Measurements from ENCODE around the gene PLXNA4.

The PLXNA4 gene

DNA sequence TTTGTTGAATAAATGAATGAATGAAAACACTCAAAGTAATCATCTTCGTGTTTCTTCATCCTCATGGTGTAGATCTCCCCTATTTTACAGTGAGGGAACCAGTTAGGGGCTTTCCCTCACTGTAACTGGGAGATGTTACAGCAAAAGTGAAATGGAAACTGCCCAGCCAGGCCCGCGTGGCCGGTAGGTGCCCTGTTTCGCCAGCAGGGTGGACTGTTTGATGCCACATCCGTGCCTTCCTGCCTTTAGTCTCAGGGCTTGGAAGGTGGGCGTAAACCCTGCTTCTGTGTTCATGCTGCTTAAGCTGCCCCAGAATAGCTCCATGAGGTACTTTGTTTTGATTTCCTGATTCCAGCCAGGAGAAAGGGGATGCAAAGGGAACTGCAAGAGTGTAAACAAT, 268.8 kb downstream of the PLXNA4 start:
- DNase-seq = no peak

DNA sequence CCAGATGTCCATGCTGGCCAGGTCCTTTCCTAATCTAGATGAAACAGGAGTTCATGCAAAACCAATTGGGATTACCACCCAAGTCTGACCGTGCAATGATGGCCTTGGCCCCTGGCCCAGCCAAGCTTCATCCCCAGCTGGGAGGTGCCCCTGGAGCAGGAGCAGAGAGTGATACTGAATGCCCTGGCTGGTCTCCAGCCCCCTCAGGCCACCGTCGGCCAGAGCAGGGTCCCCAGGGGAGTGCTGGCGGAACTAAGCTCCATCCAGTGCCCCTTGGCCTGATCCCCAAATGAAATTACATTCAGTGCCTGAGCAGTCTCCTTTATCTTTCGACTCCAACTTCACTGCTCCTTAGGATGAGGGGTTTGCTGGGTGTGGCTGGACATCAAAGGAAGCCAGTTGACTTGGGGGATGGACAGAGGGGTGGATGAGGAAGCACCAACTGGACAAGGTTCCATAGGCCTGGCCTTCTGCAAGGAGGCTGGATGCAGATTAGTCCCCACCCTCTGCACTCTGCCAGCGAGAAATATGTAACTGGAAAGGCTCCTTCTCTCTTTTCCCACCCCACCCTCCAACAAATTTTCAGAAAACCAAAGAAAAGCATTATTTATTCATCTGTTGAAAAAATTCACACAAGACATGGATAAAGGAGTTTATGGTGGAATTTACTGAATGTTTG, 275.5 kb downstream of the PLXNA4 start:
- DNase-seq = no peak

DNA sequence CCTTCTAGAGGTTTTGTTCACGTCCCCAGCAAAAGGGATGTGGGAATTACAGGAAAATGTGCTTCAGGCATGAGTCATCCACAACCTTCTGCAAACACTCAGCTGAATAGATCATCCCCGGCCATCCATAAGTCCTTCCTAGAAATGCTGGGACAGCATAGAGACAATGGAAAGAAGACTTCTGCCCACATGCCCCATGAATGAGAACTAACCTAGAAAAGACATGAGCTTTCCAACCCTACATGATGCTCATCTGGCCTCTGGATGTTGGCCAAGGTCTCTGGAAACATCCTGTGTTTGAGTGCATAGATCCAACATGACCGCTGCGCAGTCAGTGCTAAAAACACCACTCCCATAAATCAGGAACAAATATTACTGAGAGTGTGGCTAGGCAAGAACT, 277.5 kb downstream of the PLXNA4 start:
- DNase-seq = no peak

DNA sequence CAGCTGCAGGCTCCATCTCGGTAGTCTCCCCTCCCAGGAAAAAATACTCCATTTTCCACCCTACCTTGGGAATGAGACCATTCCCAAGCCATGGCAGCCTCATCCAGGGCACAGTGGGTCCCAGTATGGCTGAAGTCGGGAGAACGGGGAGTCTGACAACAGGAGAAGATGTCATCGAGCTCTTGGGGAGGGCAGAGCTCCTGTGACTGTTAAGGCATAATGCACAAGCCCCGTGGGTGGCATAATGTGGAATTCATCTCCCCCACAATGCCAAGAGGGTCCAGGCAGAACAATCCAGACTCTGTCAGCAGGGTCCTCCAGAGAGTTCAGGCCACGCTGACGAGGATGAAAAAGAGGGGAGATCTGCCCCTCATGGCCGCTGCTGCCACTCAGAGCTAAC, 279.4 kb downstream of the PLXNA4 start:
- DNase-seq = no peak

DNA sequence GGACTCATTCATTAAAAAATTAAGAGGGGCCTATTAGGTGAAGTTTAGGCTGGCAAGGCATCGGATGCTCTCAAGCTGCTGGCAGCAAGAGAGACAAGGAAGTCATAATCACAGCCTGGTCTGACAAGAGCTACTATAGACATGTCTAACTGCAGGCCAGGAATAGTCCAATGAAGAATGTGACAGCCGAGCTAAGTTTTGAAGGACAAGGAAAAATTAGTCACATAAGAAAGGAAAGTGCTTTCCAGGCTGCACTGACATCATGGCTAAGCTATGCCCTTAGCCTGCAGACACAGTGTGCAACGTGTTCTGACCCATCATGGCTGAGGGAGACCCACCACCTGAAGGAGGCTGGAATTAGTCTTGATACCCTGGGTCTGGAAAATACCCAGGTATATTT, 281.1 kb downstream of the PLXNA4 start:
- DNase-seq = no peak

DNA sequence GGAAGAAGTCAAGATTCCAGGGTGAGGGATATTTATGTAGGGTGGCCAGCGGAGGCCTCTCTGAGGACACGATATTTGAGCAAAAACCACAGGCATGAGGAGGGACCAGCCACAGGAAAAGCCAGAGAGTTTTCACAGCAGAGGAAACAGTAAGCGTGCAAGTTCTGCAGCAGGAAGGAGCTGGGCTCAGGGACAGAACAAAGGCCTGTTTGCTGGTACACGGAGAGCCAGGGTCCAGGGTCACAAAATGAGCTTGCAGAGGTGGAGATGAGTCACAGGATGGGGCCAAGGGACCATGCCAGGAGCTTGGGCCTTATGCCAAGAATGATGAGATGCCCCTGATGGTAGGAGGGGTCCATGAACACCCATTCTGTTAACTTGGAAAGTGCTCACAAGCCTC, 283.5 kb downstream of the PLXNA4 start:
- no peak for DNase-seq

DNA sequence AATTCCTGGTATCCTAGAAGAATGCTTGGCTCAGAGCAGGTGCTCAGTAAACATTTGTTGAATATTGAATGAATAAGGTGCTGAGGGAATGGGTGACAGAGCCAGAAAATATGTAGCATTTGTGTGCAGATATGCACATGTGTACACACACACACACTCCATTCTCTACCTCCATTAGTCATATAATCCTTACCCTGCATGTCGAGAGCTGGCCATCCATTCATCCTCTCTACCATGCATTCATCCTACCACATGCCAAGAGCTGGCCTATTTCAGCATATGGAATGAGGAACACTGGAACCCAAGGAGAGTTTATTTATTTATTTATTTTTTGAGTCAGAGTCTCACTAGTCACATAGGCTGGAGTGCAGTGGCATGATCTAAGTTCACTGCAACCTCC, 284.8 kb downstream of the PLXNA4 start:
- DNase-seq = no peak

DNA sequence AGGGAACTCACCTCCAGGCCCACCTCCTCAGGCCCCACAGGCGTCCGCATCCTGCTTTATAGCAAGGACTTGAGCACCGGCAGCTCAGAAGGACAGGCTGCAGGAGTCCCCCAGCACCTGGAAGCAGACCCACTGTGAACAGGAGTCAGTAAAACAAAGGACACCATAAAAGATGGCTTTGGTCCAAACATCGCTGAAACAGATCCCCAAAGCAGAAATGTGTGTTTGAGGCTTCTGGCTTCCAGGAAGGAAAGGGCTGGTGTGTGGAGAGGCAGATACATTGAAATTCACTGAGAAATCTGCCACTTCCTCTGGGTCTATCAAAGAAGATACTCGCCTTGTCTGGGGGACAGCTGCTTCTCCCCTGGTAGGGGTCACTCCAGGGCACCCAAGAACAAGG, 286.2 kb downstream of the PLXNA4 start:
- DNase-seq = no peak

DNA sequence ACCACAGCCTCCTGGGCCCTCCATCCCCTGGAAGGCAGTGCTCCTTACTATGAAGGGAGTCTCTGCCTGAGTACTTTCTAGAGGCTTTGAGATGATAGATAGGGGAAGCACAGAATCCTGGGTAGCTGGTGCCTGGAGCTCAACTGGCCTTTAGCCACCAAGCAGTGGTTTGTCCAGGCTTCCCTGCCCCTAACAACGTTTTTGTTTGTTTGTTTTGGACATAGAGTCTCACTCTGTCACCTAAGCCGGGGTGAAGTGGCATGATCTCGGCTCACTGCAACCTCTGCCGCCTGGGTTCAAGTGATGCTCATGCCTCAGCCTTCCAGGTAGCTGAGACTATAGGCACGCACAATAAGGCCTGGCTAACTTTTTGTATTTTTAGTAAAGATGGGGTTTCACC, 289.4 kb downstream of the PLXNA4 start:
- DNase-seq = no peak

DNA sequence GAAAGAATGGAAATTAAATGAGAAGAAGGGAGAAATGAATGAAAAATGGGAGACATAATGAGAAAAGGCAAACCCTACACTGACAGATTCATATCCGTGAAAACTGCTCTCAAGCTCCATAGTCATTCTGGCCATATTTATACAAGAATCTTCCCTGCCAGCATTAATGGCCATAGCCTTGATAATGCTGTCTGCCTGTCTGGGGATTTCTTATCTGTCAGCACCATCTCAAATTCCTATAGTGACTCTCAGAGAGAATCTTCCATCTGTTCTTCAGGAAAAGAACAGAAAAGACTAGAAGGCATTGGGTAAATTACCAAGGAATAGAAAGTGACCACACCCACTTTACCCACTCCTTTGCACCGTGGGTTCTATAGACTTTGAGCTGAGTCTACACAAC, 295.9 kb downstream of the PLXNA4 start:
- no peak for DNase-seq

DNA sequence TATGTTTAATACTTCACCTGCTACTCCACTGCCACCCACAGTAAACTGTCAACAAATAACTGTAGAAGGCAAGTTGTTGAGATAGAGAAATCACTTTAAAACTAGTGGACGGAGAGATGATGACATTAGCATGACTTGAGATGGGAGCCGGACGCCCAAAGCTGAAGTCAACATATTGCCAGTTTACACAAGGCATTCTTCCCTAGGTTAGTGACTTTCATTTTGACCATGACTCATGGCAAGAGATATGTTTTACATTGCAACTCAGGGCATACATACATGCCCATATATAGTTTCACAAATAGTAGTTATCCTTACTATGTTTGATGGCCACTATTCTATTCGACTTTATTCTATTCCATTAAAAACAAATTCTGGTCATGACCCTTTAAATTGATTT, 296.6 kb downstream of the PLXNA4 start:
- DNase-seq = no peak

DNA sequence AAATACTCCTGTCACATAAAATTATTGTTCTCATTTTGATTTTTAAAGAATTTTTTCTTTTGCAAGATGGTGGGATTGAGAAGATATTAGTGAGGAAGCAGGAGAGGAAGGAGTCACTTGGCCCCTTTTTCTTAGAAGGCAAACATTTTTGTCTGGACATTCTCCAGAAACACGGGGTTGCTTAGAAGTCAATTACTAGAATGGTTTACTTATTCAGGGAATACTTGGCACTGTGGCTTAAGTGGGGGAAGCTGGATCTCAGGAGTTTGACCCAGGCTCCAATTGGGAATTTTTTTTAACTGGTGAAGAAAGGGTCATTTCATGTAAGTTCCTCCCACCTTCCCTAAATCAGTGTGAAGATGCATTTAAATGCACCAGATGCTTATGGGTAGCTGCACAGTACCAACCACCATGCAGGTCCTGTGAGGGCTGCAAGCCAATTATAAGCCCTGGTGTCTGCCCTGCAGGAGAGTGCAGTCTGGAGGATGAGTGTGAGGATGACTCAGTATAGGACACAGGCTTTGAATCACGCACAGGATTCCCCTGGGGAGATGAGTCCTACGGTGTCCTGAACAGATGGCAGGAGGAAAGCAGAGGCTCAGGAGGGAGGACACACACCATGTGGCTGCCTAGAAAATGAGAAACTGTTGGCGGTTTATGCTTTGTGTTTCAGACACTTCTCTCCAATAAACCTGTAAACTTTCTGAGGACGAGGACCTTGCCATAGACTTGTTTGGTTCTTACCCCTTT, 299.1 kb downstream of the PLXNA4 start:
- DNase-seq = no peak

DNA sequence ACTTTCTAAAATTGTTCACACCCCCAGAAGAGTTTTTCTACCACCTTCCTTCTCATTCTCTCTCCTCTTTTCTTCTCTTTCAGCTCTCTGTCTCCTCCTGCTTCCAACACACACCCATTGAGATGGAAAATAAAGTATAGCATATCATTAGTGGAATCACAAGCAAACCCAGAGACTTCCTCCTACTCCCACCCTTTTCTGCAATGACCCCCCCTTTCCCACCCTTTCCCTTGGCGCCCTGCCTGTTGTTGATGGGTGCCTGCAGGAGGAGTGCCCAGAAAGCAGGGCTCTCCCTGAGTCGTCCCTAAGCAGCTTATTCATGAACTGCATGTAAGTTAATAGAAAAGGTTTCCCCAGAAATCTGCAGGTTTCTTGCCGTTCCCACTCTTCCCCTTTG, 300.0 kb downstream of the PLXNA4 start:
- DNase-seq = no peak

DNA sequence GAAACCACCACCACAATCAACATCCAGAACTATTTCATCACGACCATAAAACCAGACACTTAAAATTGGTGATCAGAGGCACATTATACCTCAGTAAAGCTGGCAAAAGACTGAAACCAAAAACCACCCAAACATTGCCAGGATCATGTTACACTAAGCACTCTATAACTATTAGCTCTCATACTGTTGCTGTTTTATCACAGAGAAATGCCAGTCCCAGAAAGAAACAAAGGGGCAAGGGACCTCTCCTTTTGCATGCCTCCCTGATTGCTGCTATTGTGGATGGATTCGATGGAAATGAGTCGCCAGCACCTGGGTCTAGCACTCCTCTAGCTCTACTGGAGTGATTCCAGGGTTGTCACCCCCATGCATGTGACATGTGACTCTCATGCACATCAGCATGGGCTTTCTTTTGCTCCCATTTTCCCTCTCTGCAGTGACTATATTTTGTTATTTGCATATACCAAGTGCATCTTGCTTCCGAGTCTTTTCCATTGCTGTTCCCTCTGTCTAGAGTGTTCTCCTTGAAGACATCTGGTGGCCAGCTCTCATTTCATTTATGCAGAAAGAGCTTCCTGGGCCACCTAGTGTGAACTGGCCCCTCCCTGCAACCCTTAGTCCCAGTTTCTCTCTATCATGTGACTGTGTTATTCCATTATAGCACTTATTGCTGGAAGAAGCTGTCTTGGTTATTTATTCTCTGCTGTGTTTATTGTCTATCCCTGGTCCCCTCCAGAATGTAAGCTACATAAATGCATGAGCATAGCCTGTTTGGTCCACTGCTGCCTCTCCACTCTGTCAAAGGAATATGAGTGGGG, 300.6 kb downstream of the PLXNA4 start:
- no peak for DNase-seq

DNA sequence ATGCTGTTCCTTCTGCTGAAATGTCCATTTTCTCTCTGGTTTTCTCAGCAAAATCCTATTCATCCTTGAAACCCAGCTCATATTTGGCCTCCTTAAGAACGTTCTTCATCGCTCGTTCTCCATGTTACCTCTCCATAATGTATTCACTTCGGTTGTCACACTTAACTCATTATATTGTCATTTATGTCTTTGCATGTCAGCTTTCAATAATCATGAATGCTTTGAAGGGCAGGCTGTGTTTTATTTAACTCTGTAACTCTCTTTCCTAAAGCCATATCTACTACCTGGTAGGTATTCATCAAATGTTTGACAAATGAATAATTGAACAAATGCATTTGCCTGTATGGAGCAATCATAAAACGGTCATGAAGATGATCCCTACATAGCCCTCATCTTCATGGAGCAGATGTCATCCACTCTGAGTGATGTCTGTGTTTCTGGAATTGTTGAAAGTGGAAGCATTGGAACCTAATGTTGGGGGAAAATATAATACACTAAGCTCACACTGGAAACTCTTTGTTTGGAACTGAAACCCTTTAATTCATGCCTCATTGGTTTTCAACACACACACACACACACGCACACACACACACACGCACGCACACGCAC, 303.4 kb downstream of the PLXNA4 start:
- DNase-seq = no peak

DNA sequence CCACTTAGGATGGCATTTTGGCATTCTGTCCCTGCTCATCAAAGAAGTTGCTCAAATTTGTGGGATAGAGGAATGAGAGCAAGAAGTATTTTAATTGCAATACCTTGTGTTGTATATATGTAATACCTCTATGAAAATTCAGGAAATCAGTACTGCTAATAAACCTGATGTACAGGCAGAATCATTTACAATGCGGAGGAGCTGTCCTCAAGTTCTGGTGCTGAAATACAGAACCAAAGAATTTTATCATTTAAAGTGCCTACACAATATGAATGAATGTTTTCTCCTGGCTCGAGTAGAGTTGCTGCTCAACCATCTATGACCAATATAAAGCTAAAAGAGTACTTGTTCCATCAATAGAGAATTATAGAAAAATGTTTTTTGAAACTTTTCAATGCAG, 305.8 kb downstream of the PLXNA4 start:
- no peak for DNase-seq

DNA sequence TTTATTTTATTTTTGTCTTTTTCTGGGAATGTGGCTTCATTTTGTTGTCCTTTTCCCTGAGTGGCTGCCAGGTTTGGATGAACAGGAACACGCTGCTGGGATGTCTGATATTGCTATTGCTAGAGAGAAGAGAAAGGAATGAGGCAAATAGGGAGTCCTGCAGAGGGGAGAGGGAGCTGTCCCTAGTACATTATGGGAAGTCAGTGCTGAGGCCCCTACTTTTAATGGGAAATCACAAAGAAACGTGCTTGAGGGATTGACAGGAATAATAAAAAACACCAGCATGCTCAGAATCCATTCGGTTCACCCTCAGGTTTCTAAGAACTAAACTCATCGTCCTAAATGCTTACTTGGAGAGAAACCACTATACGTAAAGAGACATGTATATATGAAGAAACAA, 306.6 kb downstream of the PLXNA4 start:
- no peak for DNase-seq

DNA sequence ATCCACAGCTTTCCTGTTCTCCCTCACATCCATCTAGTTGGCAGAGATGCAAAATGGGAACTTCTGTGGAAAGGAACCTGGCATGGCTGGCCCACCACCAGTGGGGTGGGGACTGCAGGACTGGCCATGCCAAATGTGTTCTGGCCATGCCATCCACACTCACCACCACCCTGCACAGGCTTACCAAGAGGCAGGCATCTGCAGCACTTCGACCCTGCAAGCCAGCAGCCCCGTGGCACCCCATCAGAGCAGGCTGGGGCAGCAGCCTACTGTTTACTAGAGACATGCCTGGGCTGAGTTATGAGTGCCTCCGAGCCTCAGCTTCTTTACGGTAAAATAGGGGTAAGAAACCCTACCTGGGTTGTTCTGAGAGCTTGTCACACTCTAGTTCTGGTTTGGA, 313.1 kb downstream of the PLXNA4 start:
- no peak for DNase-seq

DNA sequence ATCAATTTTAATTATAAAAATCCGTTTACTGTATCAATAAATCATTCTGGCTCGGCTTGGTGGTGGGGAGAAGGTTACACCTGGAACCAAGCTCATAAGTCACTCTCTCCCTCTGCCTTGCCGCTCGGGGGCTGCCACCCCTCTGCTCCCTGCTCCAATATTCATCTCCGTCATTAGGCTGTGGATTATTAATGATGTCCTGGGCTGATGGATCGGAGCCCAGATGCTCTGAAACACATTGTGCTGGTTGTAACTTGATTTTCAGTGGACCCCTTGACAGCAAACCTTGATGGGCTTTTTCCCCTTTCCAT, 314.2 kb downstream of the PLXNA4 start:
- no peak for DNase-seq

DNA sequence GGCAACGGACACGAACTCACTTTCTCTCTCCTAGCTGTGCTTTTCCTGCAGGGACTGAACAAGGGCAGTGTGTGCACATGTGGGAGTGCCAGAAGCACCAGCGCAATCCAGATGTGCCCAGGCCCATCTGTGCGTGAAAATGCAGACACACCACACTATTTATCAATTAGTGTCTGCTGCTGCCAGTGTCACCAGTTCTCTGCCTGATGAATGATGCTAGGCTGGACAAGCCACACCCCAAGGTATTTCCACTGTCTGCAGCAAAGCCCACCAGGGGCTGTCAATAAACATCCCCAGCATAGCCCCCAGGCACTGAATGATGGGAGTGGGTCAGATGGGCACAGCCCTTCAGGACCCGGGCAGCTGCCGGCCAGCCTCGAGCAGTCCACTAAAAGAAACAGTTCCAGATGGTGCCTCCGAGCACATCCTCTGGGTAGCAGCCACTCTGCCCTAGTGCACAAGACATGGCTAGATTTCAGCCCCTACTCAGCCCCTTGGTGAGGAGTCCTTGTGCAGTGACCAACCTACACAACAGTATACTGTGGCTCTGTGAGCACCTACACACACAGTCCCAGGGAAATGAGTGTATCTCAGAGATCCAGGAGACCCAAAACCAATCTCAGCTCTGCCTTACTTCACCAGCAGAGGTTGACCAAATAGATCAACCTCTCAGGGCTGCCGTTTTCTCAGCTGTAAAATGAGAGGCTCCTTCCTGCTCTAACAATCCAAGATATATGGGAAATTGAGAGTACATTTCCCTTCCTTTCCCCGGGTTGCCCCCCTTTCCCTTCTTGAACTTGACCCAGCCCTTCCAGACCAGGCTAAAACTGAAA, 314.7 kb downstream of the PLXNA4 start:
- no peak for DNase-seq

DNA sequence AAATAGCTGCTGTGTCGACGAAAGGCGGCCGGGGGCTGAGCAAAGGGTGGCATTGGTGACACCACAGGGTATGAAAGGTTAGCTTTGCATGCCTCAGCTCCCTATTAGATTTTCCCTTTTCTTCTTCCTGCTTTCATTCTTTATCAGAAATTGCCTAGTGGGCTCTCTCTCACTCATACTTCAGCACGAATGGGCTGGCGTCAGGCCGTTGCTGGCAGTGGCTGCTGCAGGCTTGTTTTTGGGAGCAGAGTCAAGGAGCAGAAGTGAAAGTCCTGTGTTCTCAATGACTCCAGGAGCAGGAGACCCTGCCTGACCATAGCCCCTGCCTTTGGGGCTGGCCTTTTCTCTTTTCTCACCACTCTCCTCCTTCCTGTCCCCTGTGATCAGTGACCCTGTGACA, 318.0 kb downstream of the PLXNA4 start:
- DNase-seq = no peak

DNA sequence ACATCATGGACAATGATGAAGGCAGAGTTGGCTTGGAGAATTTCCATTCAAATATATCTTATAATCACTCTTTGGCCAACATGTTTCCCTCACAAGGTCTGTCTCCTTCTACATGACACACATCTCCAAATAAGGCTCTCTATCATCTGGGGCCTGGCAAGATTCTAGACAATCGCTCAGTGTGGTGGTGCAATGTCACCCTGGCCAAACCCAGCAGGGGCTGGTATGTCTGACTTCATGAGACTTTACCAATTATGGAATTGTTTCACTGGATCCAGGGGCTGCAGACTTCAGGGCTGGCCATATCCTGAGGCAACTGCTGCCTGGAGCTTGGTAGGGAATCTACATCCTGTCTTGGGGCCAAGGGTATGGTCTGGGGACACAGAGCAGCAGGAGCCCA, 319.0 kb downstream of the PLXNA4 start:
- DNase-seq = no peak

DNA sequence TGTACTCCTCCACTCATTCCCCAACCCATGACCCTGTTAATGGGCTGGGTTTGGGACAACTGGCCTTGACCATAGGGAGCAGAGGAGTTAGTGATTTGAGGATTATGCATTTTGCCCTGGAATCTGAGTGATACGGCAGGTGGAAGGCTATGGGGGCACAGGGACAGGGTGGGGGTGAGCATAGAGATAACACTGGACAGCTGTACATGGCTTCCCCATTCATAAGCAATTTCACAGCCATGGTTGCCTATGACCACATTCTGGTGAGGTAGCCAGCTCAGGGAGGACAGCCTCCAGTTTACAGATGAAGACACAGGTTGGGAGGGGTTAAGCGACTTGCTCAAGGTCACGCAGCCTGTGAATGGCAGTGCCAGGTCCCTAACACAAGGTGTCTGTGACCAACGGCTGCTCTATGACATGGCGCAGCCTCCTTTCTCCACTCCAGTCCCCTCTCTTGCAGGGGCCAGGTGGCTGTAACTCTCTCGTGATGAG, 319.5 kb downstream of the PLXNA4 start:
- DNase-seq = no peak
